Stomach (tissue), 4 donors: ENCODE data around the gene ZC2HC1B.

ENCODE experiments used
- CTCF ChIP-seq, 7 experiments: fragments of 450-650 bp in 4 of 7; fragments of 200-600 bp in 3 of 7; sonication (generic) in 3 of 7; IDR thresholded peaks; one replicate each; pipeline ENCODE4 v1.5.1; 2016 to 2019; ENCODE audit warnings: antibody characterized with exemption in 7 of 7, control low read depth in 2 of 7, mild to moderate bottlenecking in 1 of 7
- EP300 ChIP-seq: sonication (generic); formaldehyde crosslinking; IDR thresholded peaks from one replicate; pipeline ENCODE4 v1.6.1; 2017; ENCODE audit warnings: antibody characterized with exemption
- POLR2A ChIP-seq, 4 donors: fragments of 450-650 bp; IDR thresholded peaks; one replicate each; pipeline ENCODE4 v1.6.1; 2016; ENCODE audit warnings: antibody characterized with exemption in 4 of 4, control low read depth in 2 of 4, mild to moderate bottlenecking in 1 of 4, moderate library complexity in 1 of 4
- POLR2AphosphoS5 ChIP-seq, 3 donors: sonication (generic); formaldehyde crosslinking; IDR thresholded peaks; one replicate each; pipeline ENCODE4 v1.6.1; 2016; ENCODE audit warnings: antibody characterized with exemption in 3 of 3

- no peak for TF ChIP-seq POLR2AphosphoS5 (IDR thresholded peaks at IDR 0.05)
- no peak for TF ChIP-seq CTCF (IDR thresholded peaks at IDR 0.05)
- TF ChIP-seq POLR2A (IDR thresholded peaks at IDR 0.05), result no peak
- no peak for TF ChIP-seq EP300
Measured at GRCh38 chr6:143912671-143913070, 48.4 kb downstream of the ZC2HC1B start.
